ENCODE data around the gene OXLD1.

Gene OXLD1

DNA sequence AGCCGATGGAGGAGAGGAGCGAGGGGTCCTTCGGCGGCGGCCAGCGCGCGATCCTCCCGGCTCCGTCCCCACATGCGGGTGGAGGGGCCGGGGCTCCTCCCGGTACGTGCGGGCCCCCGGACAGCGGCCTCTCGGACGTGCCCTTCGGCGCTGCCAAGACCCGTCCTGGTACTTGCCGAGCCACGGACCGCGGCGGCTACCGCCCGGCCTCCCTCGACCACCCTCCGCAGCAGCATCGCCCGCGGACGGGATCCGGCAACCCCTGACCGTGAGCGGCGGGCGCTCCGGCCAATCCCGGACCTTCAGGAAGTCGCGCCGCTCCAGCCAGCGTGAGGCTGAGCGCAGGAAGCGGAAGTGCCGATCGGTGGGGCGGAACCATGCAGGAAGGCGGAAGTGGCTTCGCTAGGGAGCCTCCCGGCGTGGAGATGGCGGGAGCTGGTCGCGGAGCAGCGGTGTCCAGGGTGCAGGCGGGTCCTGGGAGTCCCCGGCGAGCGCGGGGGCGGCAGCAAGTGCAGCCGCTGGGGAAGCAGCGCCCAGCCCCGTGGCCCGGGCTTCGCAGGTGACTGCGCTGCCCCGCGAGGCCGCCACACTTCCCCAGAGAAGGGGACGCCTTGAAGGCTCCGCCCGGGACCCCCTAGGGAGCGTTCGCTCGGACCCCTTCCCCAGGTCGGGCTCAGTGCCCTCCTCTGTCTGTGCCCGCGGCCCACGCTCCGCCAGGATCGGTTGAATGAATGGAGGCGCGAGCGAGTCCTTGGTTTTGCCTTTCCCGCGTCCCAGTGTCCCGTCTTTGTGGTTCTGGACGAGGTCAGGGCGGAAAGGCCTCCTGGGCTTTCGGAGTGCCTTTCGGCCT is at the start of gene OXLD1, which contains the start of gene CCDC137:
OXLD1 (minus strand) TSS at position 264 of the 850 bp plus-strand sequence; CDS start at position 236, 28 bp downstream.
CCDC137 (plus strand) TSS at position 396 of the 850 bp plus-strand sequence; CDS start at position 426, 30 bp downstream.
- DNase-seq = peak in 1 of 2 experiments; percentile 90

DNA sequence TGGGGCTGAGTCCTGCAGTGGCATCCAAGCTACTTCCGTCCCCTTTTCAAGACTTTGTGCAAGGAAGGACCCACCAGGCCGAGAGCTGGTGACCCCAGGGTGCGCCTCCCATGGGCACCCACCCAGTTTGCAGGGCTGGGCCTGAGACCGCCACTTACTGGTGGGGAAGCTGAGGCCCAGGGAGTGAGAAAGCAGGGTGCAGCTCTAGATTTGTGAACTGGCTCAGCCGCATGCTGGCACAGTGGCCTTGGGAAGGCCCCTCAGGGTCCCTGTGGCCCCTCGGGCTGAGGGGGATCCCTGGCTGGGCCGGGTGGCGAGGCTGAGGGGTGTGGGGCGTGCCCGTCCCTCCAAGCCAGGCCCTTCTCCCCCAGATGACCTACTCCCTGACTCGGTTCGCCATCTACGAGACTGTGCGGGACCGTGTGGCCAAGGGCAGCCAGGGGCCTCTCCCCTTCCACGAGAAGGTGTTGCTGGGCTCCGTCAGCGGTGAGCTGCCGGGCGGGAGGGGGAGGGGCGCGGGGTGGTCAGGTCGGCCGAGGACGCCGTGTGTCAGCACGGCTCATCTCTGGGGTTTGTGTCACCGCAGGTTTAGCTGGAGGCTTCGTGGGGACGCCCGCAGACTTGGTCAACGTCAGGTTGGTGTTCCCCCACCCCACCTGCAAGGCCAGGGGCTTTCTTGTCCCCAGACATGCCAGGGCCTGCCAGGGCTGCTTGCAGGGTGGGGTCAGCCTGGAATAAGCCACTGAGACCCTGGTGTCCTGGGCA is 48.9 kb upstream of the OXLD1 start:
- no peak for DNase-seq

GRCh38 chr17:81714412-81715106 is 48.2 kb upstream of the OXLD1 start:
- DNase-seq = no peak

DNA sequence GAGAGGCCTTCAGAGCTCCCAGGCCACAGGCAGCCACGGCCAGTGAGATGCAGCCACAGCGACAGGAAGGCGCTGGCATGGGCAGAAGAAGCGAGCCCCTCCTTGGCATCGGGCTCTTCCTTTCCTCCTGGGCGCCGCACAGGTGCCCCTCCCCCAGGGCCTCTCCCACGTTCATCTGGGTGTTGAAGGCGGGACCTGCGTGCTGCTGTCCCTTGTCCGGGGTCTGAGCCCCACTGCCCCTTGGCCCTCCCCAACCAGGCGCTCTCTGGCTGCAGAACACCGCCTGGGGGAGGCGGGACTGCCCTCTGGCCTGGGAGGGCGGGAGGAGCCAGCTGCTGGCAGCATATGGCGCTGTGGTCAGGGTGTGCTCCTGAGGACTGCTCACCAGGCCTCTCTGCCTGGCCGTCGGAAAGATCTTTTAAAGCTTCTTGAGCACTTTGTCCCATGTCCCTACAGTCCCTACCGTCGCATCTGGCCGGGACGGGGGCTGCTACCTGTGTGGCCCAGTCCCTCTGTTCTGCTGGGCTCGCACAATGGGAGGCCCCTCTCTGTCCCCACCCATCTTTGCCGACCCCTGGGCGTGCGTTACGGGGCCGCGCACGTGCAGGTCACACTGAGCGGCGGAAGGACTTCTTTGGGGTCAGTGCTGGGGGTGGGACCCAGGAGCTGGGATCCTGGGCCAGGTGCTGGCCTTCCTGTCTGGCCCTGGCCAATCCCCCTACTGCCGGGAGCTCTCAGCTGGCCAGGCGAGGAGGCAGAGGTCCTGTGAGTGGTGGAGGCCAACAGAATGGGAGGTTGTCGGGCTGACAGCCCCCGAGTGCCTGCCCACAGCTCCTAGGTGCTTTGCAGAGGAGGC is 47.4 kb upstream of the OXLD1 start:
- no peak for DNase-seq

DNA sequence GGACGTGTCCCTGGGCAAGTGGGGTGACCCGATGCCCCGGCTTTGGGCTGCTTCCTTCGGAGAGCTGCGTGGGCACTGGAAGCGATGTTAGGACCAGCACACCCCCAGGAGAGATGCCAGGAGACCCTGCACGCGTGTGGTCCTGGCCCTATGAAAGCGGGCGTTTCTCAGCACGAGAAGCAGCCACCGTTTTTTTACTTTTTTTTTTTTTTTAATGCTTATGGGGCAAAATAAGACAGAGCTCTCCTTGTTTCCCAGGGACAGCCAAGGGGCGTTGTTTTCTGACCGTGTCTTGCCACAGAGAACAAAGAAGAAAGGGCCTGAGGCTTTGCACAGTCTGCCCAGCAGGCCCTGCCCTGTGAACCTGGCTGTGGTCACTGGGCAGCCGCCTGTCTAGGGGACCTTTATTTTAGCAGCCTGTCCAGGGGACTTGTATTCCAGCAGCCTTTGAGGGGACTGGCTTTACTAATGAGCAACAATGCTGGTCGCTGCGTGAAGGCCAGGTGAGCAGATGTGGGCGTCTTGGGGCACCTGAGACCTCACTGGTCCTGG is 46.7 kb upstream of the OXLD1 start:
- no peak for DNase-seq

DNA sequence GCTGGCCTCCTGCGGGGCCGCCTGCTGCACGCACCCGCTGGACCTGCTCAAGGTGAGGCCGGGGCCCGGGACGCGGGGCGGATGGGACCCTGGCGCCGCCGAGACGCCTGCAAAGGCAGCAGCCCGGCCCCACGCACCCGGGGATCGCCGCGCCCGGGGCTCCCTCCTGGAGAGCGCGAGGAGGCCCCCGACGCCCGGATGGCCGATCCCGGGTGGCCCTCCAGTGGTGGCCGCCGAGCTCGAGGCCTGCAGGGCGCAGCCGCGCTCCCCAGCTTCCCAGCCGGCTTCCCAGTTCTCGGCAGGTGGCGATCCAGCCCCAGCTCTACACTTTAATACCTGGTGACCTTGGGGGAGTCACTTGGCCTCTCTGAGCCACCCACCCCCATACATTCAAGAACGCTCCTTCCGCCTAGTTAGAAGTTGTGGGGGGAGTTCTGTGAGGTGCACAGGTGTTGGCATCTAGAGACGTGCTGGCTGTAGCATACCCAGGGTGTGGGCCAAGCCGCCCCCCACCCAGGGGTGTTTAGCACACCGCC is 46.1 kb upstream of the OXLD1 start:
- DNase-seq = no peak

DNA sequence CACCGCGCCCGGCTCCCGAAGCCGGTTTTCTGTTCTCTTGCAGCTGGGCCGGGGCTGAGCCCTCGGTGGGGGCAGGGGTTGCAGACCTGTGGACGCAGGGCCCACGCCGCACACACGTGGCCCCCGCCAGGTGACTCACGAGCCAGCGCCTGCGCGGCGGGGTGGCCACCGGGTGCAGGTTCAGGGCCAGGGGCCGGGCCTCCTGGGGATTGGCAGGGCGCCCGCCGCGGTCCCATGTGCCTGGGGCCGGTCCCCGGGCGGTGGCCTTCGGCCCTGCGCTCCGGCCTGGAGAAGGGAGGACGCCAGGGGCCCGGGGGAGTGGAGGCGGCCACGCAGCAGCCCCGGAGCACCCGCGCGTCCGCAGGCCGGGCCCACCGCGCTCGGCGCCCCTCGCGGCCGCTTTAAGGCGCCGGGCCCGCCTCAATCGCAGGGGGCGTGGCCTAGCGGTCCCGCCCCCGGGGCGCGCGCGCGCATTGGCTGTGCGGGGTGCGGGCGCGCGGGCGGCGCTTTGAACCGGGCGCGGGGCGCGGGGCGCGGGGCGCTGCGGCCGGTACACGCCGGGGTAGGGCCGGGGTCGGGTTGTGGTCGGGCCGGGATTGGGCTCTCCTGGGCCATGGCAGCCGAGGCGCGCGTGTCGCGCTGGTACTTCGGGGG is 45.5 kb upstream of the OXLD1 start, which contains the start of gene SLC25A10:
SLC25A10 (plus strand) TSS at position 471 of the 654 bp plus-strand sequence; CDS start at position 614, 143 bp downstream.
- DNase-seq = no peak

DNA sequence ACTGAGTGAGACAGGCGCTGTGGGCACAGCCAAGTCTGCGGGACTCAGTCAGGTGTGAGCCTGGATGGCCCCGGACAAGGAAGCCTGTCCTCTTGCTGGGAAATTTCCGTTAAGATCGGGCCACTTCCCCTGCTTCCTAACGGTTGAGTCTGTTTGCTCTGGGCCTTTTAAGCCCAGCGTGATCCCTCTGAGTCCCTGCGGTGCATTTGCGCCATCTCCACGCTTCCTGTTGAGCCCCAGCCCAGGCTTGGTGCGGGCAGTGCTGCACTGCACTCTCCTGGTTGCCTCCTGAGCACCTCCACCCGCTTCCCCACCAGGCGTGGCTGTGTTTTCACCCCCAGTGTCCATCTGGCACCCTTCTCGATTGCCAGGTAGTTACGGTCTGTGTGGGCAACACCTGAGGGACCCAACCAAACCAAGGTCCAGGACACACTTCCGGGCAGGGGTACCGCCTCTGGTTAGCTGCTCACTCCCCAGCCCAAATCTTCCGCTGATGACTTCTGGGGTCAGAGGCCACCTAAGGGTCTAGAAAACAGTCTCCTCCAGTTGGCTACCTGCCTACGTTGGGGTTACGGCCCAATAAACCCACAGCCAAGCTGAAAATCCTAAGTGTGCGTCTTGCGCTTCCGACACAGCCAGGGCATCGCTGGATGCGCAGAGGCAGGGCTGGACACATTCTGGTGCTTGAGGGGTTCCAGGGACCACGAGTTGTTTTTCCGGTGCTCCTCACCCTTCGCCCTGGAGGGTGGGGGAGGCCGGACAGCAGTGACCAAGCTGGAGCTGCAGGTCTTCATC is 44.3 kb upstream of the OXLD1 start:
- DNase-seq = peak in 1 of 2 experiments; percentile 37

DNA sequence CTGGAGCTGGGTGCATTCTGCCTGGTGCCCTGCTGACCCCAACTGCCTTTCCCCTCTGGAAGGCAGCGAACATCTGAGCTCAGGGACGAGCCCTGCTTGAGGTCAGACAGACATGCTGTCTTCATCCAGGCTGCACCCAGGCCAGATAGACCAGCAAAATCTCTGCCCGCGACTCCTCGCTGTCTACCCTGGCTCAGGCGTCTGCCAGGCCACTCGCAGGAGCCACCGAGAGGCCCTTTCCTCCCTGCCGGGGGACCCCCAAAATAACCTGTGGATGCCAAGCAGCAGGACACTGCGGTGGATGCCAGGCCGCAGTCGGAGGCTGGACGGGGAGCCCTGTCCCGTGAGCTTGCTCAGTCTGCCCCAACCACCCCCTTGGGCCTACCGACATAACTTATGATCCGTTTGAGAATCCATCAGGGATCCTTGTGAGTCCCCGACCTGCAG is 42.4 kb upstream of the OXLD1 start:
- DNase-seq = no peak

DNA sequence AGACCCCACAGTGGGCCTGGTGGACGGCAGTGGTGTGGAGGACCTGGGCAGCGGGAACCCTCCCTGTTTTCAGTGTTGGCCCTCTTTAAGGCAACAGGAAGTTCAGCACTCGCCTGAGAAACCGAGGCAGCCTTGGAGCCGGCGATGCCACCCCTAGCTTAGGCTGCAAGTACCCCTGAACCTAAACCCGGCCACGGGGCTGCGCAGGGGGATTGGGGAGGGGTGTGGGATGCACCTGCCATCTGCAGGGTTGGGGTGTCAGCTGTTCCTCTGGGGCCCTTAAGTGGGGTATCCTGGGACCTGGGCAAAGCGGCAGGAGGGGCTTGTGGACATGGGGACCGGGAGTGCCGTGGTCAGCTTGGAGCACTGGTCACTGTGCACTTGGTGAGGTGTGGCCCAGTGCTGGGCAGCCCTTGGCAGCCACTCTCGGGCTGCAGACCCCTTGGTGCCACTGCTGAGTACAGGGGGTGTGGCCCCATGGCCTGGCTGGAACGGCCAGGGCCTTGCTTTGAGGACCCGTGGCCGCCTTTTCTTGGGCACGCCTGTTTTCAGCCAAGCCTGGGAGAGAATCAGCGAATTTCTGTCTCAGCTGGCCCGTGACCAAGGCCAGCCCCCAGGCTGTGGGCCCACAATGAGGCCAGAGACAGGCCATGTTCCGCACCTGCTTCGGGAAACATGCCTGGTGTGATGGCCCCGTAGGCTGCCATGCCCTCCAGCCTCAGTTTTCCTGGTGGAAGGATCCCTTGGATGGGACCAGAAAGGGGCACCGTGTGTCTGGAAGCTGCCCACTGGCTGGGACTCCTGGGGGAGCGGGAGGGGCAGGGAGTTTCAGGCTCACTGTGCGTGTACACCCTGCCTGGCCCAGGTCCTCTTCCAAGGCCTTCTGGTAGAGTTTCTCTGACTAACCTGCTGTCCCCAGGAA is 41.6 kb upstream of the OXLD1 start:
- DNase-seq = no peak

DNA sequence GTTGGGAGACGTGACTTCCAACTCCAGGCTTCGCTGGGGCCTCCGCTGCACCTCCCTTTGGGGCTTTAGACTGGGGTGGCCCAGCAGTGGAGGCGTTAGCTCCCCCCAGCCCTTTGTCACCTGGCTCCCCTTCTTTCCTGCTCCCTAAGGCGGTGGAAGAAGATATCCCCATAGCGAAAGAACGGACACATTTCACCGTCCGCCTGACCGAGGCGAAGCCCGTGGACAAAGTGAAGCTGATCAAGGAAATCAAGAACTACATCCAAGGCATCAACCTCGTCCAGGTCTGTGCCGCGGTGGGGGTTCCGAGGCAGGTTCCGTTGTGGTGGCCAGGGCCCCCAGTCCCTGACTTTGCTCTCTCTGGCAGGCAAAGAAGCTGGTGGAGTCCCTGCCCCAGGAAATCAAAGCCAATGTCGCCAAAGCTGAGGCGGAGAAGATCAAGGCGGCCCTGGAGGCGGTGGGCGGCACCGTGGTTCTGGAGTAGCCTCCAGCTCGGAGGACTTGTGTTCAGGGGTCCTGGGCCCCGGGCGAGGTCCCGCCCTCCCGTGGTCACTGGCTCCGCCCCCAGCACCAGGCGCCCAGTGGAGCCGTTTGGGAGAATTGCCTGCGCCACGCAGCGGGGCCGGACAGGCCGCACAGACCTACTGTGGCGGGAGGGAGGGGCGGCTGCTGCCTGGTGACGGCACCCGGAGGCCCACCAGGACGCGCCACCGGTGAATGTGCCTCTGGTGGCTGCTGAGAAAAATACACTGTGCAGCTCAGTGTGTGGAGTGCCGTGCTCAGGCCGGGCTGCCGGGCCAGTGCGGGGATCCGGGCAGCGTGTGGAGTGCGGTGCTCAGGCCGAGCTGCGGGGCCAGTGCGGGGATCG is 40.6 kb upstream of the OXLD1 start:
- DNase-seq = no peak

GRCh38 chr17:81706232-81706611 is 39.8 kb upstream of the OXLD1 start:
- no peak for DNase-seq

DNA sequence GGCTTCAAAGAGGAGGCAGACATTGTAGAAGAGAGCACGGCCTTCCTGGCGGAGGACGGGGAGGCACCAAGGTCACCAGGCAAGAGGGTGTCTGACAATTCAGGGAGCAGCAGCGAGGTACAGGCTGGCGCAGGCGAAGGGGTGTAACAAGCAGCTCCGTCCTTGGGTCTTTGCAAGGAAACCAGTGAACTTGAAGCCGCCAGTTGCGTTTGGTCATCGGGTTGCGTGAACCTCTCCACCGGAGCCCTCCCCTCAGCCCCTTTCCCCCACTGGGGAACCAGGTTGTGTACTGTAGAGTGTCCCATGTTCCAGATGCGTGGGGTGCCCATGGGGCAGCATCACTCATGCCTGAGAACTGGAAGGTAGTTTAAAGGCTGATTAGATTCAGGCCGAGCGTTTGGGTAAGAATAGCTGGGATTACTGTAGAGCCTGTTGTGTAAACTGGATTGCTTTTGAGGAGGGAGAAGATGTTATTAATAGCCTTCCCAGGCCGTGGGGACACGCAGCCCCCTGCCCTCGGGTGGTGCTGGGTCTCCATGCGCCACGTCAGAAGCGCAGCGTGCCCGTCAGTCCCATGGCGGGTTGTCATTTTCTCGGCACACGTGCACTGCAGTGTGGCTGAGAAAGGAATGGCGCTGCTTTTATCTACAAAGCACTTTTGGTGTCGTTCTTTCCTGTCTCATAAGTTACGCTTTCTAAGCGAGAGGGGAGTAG is 39.3 kb upstream of the OXLD1 start:
- no peak for DNase-seq

DNA sequence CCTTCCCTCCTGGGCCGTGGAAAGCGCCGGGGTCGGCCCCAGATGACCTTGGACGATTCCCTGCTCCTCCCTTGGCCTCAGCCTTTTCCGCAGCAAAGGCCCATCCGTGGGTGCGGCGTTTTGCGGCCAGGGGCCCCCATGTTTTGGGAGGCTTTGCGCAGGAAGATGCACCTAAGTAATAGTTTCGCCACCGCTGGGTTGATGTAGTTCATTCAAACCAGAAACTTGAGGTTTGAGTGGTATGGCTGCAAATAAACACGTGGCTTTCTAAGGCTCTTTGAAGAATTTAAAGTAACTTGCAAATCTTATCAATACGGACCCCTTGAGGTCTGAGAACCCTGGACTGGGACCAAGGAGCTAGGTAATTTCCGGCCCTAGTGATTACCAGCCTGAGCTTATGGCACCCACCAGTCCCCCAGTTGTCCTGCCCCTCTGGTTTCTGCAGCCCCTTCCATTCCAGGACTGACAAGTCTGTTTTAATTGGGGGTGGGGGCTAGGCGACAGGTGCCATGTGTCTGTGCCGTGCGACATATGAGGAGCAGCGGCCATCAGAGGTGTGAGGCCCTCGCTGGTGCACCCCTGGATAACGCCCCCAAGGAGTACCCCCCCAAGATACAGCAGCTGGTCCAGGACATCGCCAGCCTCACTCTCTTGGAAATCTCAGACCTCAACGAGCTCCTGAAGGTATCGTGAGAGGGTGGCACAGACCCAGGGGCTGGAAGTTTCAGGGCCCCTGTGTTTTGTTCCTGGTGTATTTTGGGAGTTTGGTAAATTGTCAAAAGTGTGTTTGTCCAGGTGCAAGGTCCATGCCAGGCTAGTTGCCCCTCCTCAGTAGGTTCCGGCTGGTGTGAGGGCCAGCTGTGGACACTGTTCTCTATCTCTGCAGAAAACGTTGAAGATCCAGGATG is 37.6 kb upstream of the OXLD1 start:
- no peak for DNase-seq

GRCh38 chr17:81702934-81703746 is 36.7 kb upstream of the OXLD1 start, which contains the start of gene MRPL12:
Gene MRPL12 (plus strand): TSS chr17:81703367. CDS start chr17:81703502, 135 bp downstream.
- DNase-seq = peak in 1 of 2 experiments; percentile 73

Data from cerebellar nuclear complex (tissue), 1 donor.